GM18868 (cell line): Measurements from ENCODE around the gene BAHCC1.

Experiments used
- ATAC-seq: cut with Tn5 transposase; IDR thresholded peaks from one replicate; pipeline ENCODE4 v1.9.1; 2021; ENCODE audit warnings: mild to moderate bottlenecking, moderate library complexity; ENCODE audit not compliant: unreplicated experiment

The BAHCC1 gene

DNA sequence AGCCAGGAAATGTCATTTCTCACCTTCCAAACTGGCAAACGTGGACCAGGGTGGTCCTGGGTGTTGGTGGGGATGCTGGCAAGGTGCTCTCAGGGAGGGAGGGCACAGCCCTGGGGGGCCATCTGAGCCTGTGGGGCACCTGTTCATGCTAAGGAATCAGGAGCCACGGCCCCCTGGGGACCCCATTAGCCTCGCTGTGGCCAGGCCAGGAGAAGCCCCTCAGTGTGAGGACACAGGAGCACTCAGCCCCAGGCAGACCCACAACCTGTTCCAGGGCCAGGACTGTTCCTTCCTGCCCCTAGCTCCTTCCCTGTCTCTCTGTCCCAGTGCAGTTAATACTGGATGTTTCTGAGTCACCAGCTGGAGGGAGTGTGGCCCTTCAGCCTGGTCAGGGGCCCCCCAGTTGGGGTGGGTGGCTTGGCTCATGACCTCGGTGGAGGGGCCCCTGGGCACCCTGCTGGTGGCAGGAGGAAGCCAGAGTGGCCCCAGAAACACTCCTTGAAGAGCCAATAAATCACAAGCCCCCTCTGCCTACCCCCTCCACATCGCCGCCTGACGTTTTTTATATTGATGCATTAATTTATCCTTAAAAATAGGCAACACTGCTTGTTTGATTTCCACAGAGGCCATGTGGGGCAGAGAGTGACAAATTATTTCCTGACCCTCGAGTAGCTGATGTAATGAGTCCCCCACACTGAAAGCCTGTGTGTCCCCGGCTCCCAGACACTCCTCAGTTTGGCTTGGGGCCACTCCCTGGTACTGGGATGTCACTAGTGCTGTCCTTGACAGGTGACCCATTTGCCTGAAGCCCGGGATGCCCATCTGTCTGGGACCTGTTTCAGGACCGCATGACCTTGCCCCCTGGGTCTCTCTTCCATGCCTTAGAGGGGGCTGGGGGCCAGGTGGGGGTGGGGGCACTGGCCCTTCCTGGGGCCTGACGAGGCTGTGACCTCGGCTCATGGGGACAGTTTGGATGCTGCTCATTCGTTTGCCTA lies 95.0 kb downstream of the BAHCC1 start:
- no peak for ATAC-seq

DNA sequence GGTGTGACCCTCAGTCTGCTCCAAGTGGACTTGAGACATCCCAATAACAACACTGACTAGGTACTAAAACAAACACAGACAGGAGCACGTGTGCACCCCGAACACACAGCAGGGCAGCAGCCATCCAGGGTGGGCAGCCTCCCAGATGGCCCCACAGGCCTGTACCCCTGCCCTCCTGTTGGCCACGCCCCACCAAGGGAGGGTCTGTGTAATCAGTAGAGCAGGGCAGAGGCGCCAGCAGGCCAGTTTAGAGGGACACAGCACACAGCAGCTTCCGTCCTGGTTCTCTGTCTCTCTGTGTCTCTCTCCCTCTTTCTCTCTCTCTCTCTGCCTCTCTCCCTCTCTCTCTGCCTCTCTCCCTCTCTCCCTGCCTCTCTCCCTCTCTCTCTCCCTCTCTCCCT lies 95.9 kb downstream of the BAHCC1 start:
- no peak for ATAC-seq

DNA sequence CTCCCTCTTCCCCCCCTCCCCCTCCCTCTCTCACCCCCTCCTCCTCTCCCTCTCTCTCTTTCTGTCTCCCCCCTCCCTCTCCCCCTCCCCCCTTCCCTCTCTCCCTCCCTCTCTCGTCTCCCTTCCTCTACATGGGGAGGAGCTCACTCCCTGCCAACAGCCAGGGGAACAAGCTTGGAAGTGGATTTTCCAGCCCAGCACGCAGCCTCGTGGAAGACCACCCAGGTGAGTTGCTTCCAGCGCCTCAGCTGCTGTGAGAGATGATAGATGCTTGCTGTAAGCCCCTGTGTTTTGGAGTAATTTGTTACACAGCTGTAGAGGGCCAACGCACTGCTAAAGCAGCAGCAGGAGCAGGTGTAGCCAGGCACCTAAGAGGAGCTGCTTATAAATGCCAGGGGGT lies 96.5 kb downstream of the BAHCC1 start:
- ATAC-seq: no peak

DNA sequence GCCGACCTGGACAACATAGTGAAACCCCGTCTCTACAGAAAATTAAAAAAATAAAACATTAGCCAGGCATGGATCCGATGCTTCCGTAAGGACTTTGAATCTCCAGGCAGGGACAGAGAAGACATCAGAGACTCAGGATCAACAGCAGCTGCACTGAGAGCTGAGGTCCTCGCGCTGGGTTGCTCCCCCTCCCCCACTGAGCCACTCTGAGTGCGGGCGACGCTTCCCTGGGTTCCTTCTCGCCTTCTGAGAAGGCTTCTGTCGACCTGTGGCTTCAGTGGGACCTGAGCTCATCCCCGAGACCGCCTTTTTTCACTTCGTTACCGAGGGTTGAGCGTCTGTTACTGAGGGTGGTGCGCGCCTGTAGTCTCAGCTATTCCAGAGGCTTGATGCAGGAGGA lies 96.9 kb downstream of the BAHCC1 start:
- no peak for ATAC-seq

DNA sequence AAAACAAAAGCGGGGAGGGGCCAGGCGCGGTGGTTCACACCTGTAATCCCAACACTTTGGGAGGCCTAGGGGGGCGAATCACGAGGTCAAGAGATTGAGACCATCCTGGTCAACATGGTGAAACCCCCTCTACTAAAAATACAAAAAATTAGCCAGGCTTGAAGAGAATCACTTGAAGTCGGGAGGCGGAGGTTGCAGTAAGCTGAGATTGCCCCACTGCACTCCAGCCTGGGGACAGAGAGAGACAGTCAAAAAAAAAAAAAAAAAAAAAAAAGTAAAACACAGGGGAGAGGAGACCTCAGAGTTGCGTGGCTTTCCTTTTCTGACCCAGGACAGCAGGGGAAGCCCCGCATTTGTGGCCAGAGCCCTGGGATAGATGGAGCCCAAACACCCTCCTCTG lies 97.4 kb downstream of the BAHCC1 start:
- ATAC-seq: no peak

DNA sequence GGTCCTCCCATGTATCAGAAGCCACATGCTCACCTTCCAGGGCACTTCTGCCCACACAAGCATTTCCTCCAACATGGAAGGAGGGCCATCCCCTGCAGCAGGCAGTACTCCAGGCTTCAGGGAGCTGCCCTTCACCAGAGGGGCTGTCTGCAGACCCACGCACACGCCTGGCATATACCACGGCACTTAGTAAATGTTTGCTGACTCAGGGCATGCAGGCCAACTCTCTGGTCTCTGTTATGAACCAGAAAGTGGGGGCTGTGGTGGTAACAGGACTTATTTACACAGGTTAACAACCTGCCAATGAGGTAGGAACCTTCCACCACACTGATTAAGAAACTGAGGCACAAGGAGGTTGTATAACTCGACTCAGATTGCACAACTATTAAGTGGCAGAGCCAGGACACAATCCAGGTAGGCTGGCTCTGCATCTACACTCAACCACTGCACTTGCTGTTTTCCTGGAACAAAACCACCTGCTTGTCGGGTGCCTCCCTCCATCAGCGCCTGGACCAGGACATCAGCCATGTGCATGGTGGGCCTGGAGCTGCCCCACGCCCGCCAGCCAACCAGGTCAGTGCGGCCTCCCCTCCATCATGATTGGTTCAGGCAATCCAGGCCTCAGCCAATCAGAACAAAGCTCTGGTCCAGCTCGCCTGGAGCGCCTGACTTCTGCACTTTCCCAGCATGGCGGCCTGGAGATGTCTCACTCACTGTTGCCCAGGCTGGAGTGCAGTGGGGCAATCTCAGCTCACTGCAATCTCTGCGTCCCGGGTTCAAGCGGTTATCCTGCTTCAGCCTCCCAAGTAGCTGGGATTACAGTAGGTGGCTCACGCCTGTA lies 98.2 kb downstream of the BAHCC1 start:
- no peak for ATAC-seq

DNA sequence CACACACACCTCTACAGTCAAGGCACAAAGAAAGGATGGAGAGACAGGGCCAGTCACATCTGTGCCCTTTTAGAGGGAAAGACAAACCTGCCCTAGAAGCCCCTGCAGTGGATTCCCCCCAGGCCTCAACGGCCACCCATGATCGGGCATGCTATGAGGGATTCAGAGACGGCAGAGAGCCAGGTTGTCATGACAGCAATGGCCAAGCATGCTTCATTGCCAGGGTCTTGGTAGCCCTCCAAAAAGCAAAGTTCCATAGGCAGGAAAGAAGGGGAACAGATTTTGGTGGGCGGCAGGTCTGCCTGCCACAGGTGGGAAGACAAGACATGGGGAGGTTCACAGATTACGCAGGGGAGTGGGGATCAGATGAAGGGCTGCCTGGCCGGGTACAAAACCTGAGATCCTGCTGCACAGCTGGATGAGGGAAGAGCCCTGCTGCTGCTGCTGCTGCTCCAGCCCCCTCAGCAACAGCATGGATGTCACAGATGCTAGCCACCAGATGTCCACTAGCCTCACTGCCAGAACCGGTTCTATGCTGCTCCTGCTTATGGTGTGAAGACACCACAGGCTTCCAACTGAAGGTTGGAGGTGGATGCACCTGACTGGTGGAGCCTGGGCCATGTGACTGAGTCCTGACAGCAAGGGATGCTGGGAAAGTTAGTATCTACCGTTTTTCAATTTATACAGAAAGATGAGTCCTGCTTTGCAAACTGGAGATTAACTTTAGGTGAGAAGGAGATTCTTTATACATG lies 99.5 kb downstream of the BAHCC1 start:
- ATAC-seq: no peak

DNA sequence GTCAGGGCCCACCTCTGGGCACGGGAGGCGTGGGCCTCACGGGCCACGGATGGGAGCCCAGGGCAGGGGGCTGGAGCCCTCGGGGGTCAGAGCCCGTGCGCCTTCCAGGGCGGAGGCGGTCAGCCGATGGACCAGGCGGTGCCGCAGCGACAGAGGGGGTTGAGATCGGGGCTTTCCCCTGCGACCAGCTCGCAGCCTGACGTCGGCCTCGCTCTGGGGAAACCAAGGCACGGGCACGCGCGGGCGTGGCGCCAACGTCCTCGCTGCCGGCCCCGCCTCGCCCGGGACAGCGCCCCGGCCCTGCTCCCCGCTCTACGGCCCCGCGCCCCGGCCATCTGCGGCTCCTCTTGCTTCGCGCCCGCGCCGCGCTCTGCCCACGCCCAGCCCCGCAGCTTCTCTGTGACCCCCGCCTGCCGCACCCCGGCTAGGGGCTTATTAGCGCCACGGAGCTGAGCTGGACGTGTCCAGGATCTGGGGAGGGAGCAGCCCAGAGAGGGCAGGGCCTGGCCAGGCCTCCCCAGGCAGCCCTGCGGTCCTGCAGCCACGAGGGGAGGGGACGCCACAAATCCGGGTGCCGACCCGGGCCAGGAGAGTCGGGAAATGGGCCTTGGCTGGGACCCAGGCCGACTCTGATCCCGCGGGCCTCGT lies 103.8 kb downstream of the BAHCC1 start:
- ATAC-seq: no peak

DNA sequence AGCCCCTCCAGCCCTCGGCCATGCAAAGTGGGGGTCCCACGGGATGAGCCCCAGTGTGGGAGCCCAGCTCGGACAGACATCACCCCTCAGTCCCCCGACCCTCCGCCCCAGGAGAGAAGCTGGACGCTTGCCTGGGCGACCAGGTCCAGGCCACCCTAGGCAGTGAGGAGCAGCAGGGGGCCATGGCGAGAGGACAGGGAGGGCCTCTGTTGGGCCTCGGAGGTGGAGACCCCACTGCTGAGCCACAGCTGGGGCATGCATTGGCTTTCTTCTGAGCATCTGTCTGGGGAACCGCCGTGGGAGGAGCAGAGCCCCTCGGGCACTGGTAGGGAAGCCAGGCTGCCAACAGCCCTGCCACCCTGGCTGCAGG lies 104.3 kb downstream of the BAHCC1 start:
- no peak for ATAC-seq

DNA sequence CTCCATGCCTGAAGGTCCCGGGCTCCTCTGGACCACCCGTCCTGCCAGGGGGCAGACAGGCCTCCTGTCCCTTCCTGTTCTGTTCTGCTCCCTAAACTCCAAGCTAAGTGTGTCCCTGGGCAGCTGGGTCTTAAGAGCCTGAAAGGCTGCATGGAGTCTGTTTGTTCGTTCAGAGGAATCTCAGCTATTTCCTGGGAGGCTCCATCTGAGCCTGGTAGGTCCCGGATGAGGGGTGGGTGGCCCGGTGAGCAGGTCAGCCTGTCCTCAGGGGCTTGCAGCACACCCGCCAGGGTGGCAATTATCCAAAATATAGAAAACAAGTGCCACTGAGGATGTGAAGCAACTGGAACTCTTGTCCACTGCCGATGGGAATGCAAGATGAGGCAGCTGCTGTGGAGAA lies 104.8 kb downstream of the BAHCC1 start:
- ATAC-seq: no peak

DNA sequence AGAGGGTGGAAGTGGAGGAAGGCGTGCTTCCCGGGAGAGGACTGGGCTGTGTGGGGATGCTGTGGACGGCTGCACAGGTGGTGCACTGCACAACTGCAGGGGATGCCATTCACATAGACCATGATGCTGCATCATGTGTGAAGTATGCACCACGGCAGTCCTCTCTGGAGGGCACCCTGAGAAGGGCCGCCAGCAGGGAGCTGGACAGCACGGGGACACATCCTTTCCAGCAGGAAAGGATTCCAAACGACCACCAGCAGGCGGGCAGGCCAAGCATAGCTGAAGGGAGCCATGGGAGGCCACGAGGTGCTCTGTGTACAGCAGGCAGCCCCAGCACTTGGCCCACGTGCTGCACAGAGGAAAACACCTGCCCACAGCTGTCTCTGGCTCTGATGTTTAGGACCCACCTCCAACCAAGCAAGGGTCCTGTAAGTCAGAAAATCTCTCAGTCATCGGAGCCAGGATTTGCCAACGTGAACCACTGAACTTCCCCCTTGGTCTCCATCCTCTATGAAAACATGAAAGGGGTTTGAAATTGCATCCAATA lies 107.3 kb downstream of the BAHCC1 start:
- ATAC-seq: no peak

DNA sequence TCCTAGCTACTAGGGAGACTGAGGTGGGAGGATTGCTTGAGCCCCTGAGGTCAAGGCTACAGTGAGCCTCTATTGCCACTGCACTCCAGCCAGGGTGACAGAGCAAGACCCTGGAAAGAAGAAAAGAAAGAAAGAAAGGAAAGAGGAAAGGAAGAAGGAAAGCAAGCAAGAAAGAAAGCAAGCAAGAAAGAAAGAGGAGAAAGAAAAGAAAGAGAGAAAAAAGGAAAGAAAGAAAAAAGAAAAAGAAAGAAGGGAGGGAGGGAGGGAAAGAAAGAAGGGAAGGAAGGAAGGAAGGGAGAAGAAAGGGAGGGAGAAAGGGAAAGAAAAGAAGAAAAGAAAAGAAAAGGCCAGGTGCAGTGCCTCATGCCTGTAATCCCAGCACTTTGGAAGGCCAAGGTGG lies 108.4 kb downstream of the BAHCC1 start:
- no peak for ATAC-seq

DNA sequence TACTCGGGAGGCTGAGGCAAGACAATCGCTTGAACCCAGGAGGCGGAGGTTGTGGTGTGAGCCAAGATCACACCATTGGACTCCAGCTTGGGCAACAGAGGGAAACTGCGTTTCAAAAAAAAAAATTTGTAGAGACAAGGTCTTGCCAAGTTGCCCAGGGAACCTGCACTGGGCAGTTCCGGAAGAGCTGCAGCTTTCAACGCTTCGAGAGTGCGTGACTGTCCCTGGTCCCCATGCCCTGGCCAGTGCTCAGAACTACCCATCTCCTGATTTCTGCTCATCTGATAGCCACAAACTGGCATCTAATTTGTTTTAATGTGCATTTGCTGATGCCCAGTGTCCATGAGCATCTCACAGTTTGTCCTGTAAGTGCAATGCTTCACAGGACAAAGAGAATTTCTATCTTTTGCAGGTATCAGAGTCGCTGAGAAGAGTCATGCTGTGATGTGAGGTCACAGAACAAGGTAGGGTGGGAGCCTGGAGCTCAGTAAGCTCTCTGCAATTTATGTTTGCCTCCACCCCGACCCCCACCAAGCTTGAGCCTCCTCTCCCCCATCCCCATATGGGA lies 113.5 kb downstream of the BAHCC1 start:
- ATAC-seq: no peak

DNA sequence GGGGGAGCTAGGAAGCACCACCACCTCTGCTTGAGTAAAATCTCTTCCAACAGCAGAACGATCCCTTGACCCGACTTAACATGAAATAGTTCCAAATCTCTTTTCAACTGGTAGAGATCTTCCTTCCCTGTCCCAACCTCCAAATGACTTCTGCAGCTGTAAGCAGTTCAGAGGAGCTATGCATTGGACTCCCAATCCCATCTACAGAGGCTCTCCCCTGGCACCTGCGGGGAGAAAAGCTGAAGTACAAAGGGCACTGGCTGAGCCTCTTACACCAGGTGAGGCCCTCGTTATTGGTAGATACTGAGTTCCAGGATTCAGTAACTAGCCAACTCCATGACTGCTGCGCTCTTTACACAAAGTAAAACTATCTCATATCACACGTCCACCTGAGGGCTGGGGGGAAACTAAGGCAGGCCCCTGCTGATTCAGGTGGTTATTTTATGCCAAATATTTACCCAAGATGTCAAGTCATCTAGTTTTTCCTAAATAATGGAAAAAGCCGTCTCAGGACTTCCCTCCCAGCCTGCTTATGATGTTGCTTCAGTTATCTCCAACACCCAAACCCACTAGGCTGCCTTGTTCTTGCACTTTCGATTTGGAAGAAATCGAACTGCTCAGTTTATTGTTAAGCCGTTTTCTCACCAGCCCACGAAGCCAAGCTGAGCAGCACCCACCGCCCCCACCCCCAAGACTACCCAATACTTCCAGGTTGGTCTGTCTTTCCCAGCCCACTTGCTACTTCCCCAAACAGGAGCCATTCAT lies 114.1 kb downstream of the BAHCC1 start:
- ATAC-seq: no peak

DNA sequence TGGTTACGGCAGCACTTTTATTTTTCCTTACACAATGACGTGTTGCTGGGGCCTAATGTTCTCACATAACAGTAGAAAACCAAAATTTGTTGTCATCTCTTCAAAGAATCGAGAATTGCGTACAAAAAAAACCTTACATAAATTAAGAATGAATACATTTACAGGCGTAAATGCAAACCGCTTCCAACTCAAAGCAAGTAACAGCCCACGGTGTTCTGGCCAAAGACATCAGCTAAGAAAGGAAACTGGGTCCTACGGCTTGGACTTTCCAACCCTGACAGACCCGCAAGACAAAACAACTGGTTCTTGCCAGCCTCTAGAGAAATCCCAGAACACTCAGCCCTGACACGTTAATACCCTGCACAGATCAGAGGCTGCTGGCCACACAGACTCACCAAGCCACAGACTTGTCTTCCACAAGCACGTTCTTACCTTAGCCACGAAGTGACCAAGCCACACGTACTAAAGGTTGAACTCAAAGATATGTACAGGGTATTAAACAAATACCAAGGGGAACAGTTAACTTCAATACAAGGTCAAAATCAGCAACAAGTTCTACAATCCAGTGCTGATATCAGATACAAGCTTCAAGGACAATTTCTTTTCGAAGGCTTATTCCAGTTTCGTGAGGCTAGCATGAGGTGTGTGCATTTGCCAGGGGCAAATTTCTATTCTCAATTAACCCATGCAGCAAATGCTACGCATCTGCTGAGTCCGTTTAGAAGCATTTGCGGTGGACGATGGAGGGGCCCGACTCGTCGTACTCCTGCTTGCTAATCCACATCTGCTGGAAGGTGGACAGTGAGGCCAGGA lies 114.9 kb downstream of the BAHCC1 start:
- ATAC-seq: no peak

DNA sequence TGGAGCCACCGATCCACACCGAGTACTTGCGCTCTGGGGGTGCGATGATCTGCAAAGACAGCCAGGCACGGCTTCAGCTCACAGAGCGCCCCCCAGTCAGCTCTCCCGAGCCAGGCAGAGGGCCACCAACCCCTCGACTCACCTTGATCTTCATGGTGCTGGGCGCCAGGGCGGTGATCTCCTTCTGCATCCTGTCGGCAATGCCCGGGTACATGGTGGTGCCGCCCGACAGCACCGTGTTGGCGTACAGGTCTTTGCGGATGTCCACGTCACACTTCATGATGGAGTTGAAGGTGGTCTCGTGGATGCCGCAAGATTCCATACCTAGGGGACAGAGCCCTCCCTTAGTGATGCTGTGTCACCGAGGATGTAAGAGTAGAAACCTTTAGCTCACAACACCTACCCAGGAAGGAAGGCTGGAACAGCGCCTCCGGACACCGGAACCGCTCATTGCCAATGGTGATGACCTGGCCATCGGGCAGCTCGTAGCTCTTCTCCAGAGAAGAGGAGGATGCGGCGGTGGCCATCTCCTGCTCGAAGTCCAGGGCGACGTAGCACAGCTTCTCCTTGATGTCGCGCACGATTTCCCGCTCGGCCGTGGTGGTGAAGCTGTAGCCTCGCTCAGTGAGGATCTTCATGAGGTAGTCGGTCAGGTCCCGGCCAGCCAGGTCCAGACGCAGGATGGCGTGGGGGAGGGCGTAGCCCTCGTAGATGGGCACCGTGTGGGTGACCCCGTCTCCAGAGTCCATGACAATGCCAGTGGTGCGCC lies 115.7 kb downstream of the BAHCC1 start:
- ATAC-seq: no peak

DNA sequence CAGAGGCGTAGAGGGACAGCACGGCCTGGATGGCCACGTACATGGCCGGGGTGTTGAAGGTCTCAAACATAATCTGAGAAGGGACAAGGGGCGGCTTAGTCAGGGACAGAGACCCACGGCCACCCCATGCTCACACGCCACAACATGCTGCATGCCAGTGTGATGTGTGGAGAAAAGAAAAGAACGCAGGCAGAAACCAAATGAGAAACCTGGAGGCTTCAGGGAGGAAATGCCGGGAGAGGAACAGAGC lies 116.2 kb downstream of the BAHCC1 start:
- no peak for ATAC-seq
